Activated CD4-positive, alpha-beta T cell treated with anti-CD3 and anti-CD28 coated beads for 1 hour (primary cell): ENCODE data around the gene GSKIP.

Experiments
- DNase-seq: peaks from one replicate; pipeline ENCODE4 v3.0.0-alpha.2; 2020

GSKIP gene

DNA sequence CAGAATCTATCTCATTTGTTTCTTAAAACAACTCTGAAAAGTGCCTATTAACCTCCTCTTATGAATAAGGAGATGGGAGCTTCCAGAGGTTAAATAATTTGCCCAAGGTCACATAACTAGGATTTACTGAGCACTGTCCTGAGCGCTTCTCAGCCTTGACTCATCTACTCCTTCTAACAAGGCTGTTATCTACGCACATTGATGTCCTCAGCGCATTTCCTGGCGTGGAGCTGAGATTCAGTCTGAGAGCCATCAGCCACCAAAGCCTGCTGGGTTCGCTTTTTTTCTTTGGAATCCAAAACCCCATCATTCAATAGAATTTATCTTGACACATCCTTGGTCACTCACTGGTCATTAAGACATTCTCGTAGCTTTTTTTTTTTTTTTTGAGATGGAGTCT lies 57.9 kb downstream of the GSKIP start:
- DNase-seq, result no peak

DNA sequence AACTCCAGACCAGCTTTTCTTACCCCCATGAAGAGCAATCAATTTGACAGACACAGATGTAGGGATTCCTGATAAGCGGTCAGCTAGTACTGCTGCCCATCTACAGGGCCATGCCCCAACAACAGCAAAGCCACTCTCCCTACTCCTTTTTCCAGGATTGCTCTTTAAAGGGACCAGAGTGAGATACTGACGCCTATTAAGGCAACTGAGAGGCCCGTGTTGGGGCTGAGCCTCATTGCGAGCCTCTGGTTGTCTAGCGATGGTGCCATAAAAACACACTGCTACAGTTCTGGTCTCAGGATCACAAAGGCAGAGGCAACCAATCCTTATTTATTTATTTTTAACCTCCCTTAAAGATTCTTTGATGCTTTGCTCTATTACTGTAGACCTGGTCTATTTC lies 59.7 kb downstream of the GSKIP start:
- DNase-seq, result no peak

DNA sequence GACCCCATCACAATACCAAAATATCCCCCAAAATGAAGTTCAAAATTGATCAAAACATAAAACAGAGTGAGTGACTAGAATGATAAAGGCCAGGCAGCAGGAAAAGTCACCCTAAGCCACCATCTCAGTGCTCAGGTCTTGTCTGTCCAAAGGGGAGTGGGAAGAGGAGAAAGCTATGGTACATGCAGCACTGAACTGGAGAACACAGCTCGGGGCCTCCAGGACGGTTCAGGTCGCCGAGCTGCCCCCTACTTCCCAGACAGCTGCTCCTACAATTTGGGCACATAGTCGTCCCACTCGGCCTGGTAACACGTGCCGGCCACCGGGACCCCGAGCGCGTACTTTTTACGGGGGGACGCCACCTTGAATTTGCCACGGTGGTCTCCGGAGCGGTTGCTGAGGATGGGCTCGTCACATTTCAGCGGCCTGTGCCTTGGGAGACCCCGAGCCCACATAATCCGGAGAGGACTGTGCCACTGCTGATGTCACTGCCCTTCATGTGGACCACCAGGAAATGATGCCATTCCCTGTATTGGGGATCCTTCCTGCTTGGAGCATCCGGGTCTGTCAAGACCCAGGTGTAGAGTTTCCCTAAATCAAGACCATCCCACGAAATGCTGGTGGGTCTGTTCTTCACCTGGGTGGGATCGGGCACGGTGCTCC lies 60.3 kb downstream of the GSKIP start:
- DNase-seq, result no peak

DNA sequence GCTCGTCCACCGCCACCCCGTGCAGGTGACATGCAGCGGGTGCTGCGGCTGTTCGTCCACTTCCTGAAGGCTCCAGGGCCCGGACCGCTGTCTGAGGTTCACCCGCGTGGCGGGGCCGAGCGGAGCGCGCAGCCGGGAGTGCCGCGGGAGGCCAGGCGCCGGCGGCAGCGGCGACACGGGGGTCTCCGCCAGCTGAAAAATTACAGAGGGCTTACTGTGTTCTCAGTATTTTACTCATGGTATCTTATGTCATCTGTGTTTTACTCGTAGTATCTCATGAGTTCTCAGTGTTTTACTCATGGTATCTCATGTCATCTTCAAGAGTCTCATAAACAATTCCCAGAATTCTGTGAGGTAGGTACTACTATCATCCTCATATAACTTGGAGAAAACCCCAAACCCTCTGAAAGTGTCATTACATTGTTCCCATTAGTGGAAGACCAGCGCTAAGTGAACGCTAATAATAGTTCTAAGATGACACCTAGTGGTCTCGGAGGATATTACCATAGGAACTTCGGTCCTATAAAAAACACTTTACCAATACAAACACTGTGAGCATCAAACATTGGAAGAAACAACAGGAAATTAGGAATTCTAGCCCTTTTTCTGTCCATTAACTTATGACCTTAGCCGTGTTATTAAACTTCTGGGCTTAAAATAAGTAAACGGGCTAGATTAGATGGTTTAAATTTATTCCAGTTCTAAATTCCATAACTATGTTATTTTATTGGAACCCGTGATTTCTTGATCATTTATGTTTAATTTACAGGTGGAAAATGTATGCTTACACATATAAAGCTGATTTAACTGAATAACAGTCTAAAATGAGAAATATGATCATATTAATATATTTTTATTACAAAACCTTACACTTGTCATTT lies 61.0 kb downstream of the GSKIP start:
- DNase-seq, result peak; percentile 9

DNA sequence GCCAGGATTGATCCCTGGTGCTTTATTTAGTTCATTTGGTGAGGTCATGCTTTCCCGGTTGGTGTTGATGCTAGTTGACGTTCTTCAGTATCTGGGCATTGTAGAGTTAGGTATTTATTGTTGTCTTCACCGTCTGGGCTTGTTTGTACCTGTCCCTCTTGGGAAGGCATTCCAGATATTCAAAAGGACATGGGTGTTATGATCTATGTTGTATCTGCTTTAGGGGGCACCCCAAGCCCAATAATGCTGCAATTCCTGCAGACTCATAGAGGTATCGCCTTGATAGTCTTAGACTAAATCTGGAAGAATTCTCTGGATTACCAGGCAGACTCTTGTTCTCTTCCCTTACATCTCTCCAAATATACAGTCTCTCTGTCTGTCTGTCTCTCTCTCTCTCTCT lies 70.7 kb downstream of the GSKIP start:
- DNase-seq, result no peak
